WTC11 (cell line): ENCODE data around the gene SND1.

Experiments used
- IRF1 ChIP-seq: sonication (generic); formaldehyde crosslinking; IDR thresholded peaks from 2 replicates; pipeline ENCODE4 v1.8.0; 2023; ENCODE audit warnings: missing genetic modification reagents
- MYBL2 ChIP-seq: sonication (generic); formaldehyde crosslinking; IDR thresholded peaks from 2 replicates; pipeline ENCODE4 v1.8.1; 2023; ENCODE audit warnings: mild to moderate bottlenecking, moderate library complexity, missing genetic modification reagents
- SOX15 ChIP-seq: fragments of 250-450 bp; sonication (Bioruptor Pico); IDR thresholded peaks from 2 replicates; pipeline ENCODE4 v1.9.0; 2021; ENCODE audit warnings: mild to moderate bottlenecking
- TEAD1 ChIP-seq: sonication (generic); formaldehyde crosslinking; IDR thresholded peaks from 2 replicates; pipeline ENCODE4 v1.8.0; 2022; ENCODE audit warnings: mild to moderate bottlenecking, missing genetic modification reagents
- USF2 ChIP-seq: sonication (generic); formaldehyde crosslinking; IDR thresholded peaks from 2 replicates; pipeline ENCODE4 v1.8.1; 2023; ENCODE audit warnings: mild to moderate bottlenecking, missing genetic modification reagents, moderate library complexity
- TF ChIP-seq, protein P1 (sequence below): fragments of 200-600 bp; IDR thresholded peaks from 2 replicates; pipeline ENCODE4 v1.8.0; 2022; ENCODE audit warnings: antibody characterized with exemption

DNA sequence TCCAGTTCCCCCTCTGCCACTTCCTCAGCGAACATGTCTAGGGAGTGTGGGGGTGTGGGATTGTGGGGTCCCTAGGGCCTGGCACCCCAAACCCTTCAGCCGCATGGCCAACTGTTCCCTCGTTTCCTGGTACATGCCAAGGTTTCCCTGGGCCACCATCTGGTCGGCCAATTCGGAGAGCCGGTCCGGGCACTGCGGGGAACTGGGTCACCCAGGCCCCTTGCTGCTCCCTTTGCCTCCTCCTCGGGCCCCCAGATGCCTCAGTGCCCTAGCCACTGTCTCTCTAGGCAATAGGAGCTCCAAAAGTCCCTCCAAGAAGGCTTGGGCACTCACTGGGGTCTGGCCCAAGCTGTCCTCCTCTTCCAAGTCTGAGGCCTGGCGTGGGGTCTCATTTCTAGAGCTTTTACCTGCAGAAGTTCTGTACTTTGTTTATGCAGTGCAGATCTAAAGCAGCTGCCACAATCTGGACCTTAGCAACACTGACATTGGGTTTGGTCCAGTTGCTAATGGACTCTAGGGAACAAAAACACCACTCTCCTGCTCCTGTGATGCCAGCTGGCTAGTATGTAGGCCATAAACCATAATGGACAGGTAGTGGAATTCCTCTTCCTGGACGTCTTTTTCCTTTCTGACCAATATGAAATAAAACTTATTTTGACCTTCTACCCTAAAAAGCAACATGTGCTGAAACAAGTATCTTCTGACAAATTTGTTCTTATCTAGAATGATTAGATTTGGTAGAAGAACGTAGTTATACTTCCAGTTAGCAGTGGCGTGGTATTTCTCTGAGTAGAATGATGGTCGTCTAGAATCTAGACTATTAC is 206.3 kb downstream of the SND1 start:
- TF ChIP-seq SOX15 (no peak), MYBL2 (CRISPR knock-in tag) (no peak), TEAD1 (CRISPR knock-in tag) (no peak), USF2 (CRISPR knock-in tag) (no peak), IRF1 (CRISPR knock-in tag) (no peak)
- TF ChIP-seq, protein P1, sequence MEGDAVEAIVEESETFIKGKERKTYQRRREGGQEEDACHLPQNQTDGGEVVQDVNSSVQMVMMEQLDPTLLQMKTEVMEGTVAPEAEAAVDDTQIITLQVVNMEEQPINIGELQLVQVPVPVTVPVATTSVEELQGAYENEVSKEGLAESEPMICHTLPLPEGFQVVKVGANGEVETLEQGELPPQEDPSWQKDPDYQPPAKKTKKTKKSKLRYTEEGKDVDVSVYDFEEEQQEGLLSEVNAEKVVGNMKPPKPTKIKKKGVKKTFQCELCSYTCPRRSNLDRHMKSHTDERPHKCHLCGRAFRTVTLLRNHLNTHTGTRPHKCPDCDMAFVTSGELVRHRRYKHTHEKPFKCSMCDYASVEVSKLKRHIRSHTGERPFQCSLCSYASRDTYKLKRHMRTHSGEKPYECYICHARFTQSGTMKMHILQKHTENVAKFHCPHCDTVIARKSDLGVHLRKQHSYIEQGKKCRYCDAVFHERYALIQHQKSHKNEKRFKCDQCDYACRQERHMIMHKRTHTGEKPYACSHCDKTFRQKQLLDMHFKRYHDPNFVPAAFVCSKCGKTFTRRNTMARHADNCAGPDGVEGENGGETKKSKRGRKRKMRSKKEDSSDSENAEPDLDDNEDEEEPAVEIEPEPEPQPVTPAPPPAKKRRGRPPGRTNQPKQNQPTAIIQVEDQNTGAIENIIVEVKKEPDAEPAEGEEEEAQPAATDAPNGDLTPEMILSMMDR, result no peak
